T47D (cell line): ENCODE data around the gene NAPSA.

Experiments
- DNase-seq, 2 experiments: peaks; one replicate each; pipeline versions ENCODE4 v3.0.0 to v3.0.0-alpha.2; 2011 to 2012; ENCODE audit warnings: low read depth in 1 of 2, low spot score in 1 of 2
- JUND ChIP-seq: IDR thresholded peaks from 2 replicates; pipeline ENCODE4 v1.6.1; 2012; ENCODE audit warnings: low read depth
- in situ Hi-C: cut with HindIII; loops from 2 replicates; pipeline ENCODE4 v1.10.0; 2016; ENCODE audit warnings: low sequenced_read_pairs, low pct_unique_long_range_greater_than_20kb

NAPSA gene

DNA sequence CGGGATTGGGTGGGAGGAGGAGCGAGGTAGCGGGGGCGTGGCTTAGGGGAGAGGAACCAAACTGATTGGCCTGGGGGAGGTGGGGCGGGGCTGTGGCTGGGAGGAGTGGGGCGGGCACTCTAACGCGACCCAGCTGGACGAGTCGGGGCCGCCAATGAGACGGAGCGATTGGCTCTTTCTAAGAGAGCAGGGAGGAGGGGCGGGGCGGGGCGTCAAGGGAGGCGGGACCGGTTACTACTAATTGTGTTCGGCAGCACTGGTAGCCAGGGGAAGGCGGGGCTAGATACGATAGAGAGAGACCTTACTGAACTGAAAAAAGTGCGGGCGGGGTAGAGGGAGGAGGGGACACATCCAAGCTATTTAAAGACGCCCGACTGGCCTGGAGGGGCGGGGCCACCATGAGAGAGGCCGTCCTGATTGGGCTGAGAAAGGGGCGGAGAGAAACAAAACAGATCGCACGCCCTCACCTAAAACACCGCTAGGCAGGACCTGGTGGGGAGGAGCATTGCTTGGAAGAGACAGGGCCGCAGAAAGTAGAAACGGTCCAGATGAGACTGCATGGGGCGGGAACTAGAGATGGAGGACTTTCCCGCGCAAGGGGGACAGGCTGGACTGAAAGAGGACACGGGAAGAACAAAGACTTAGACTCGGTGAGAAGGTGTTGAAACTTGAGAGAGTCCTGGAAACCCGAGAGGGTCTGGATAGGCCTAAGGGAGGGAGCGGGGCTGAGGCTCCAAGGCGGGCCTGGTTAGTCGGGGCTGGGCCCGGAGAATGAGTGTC, 36.1 kb downstream of the NAPSA start, which contains the start of gene KCNC3:
KCNC3 (minus strand) TSS at position 232 of the 780 bp plus-strand sequence. CDS start 295 bp downstream, outside the sequence.
- in situ Hi-C loops: no loop called here
- peak; percentile 90 to 99 for DNase-seq
- no peak for TF ChIP-seq JUND

DNA sequence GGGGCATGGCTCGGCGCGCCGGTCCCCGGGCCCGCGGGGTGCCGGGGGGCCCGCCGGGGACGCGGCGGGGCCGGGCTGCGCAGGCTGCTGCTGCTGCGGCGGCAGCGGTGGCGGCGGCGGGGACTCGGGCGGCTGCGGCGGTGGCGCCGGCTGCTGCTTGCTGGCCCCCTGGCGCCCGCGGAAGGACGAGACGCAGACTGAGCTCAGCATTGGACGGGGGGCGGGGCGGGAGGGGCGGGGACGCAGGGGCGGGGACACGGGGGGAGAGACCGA, 36.6 kb downstream of the NAPSA start:
- no peak for TF ChIP-seq JUND
- in situ Hi-C loops: no loop called here
- no peak for DNase-seq

DNA sequence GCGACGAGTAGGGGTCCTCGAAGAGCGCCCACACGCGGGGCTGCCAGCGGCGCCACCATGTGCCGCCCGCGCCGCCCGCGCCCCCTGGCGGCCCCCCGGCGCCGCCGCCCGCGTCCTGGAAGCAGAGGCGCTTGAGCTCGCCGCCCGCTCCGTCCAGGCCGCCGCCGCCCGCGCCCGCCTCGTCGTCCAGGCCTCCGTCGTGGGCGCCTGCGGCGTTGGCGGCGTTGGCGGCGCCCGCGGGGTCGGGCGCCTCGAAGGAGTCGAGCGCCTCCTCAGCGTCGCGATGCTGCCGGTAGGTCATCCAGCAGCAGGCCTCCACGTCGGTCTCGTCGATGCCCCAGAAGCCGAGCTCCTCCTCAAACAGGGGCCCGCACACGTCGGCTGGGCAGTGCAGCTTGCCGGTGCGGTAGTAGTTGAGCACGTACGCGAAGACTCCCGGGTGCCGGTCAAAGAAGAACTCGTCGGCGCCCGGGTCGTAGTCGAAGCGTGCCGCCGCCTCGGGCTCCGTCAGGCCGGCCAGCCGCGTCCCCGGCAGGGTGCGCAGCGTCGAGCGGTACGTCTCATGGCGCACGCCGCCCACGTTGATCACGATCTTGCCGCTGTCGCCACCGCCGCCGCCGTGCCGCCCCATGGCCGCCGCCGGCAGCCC, 37.1 kb downstream of the NAPSA start:
- TF ChIP-seq JUND: no peak
- in situ Hi-C loops: no loop called here
- no peak for DNase-seq

DNA sequence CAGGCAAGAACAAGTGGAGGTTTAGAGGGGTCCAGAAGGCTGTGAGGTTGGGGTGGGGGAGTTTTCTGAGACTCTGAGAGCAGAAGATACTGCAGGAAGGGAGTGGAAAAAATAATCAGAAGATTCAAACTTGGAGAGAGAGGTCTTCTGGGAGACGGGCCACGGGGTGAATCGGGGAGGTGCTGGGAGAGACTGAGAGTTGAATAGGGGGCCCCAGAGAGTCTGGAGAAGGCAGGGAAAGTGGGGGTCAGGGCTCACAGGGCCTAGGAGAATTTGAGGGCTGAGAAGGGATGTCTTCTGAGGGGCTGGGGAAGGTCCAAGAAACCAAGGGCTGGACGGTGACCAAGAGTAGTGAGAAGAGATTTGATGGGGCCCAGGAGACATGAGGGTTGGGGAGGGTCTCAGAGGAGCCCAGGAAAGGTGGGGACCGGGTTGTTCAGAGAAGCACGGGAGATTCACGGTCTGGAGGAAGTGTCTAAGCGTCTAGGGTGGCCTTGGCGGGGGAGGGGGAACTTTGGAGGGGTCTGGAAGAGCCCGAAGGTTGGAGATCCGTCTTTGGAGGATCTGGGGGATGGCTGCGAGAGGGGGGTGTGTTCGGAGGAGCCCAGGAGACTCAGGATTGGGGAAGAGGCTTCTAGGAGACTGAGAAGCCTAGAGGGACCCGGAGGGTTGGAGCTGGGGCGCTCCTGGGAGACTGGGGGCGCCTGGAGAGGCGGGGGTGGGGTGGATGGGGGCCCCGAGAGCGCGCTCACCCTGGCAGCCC, 37.8 kb downstream of the NAPSA start:
- in situ Hi-C loops: no loop called here
- no peak for TF ChIP-seq JUND
- DNase-seq: no peak

DNA sequence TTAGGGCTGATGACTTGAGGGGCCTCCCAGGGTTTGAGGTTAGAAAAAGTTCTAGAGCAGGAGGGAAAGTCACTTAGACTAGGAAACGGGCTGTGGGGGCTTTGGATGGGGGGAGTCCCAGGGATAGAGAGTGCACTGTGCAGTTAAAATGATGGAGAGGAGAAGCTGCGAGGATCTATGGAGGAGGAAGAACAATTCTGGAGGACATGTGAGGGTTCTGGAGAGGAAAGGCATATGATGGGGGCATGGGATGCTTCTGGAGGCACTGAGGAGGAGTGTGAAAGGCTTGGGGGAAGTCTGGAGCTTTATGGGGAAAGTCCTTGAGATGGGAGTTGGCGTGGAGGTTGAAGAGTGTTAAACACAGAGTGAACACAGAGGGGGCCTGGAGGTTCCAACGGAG, 38.4 kb downstream of the NAPSA start:
- in situ Hi-C loops: no loop called here

DNA sequence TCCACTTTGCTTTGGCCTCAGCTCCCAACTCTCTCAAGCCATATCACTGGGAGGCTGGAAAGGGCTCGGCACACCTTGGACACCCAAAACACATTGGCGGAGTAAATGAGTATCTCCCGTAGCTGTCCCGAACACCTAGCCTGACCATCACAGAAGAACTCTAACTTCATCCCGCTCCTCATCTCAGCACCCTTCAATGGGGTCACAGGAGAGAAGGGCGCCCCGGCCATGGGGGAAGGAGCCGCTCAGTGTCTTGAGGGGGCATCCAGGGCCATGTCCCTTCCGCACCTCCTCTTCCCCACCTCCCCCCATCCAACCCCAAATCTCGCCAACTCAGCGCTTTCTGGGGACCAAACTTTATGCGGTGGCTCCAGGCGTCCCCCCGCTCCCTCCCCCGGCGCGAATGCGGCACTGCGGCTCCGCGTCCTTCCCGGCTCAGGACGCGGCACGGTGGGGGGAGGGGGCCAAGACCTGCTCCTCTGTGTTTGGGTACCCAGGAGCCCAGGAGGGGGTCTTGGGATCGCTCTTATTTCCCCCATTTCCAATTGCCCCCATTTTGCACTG, 39.3 kb downstream of the NAPSA start:
- DNase-seq: no peak
- in situ Hi-C loops: no loop called here
- TF ChIP-seq JUND: no peak

More for the DNA sequence above, 38.4 kb downstream of the NAPSA start:
- TF ChIP-seq JUND: no peak
- DNase-seq: no peak

DNA sequence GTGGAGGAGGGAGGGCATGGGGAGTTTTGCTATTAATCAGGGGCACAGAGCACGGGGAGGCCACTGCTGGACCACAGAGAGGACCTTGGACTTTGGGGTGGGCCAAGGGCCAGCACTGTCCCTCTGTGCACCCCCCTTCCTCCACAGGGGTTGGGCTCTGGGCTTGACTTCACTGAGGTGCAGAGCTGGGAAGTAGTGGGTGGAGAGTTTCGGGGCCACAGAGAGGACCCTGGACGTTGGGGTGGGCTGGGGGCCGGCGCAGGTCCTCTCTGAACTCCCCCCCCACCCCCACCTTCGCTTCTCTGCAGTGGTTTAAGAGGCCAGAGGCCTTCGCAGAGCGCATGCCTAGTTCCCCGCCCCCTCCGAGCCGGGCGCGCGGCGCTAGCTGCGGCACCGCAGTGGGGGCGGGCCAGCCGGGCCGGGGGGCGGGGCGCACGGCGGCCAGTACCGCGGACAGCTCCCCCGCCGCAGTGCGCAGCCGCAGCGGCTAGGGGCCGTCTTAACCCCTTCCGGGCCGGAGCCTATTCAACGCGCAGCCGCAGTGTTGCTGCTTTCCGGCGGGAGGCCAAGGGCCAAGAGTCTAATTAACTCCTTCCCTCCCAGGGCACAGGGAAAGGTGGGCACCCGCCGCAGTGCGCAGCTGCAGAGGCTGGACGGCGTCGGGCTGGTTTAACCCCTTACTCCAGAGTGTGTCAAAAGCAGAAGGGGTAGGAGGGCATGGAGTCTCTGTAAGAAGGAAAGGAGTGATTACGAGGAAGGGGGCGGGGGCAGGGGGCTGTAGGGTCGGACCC, 39.9 kb downstream of the NAPSA start:
- peak; percentile 84 to 98 for DNase-seq
- TF ChIP-seq JUND: no peak
- in situ Hi-C loops: no loop called here

DNA sequence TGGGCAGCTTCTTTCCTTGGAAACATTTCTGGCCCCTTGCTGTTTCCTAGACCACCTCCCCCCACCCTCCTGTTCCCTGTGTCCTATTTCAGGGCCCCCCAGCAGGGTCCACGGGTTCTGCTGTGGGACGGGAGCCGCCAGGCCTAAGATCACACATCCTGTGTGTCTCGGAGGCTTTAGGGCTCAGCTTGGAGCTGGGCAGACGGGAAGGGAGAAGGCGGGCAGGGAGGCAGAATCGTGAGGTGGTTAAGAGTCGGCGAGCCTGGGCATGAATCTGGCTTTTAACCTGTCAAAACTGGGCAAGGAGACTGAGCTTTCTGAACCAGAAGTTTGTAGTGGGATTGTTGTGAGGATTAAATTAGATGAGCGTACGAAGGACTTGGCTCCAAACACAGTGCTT, 41.1 kb downstream of the NAPSA start:
- in situ Hi-C loops: no loop called here
- no peak for DNase-seq
- TF ChIP-seq JUND: no peak

DNA sequence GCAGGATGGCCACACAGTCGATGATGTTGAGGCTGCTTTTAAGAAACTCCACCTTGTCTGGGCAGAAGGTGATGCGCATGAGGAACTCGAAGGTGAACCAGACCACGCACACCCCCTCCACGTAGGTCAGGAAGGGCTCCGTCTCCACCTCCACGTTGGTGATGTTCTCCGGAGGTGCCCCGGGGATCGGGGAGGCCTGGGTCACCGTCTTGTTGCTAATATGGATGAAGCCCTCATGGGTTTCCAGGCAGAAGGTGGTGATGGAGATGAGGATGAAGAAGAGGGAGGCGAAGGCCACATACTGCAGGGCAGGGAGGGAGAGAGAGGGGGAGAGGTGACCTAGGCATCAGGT, 41.7 kb downstream of the NAPSA start:
- TF ChIP-seq JUND: no peak
- DNase-seq: no peak
- in situ Hi-C loops: no loop called here

DNA sequence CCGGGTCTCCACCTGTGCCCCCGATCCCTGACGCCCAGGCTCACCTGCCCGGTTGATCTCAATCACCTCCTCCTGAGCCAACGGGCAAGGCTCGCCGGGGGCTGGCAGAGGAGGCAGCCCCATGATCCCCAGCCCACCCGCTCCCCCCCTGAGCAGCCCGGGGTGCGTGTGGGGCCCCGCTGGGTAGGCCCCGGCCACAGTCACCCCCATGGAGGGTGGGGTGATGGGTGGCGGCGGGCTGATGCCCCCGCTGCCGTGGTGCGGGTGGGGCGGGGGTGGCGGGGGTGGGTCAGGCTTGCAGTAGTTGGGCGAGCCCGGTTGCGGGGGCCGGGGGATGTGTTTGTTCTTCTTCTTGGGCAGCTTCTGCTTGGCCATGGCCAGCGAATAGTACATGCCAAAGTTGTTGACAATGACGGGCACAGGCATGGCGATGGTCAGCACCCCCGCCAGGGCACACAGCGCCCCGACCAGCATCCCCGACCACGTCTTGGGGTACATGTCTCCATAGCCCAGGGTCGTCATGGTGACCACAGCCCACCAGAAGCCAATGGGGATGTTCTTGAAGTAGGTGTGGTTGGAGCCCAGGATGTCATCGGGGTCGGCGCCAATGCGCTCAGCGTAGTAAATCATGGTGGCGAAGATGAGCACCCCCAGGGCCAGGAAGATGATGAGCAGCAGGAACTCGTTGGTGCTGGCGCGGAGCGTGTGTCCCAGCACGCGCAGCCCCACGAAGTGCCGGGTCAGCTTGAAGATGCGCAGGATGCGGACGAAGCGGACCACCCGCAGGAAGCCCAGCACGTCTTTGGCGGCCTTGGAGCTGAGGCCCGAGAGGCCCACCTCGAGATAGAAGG, 42.3 kb downstream of the NAPSA start:
- DNase-seq: no peak
- no peak for TF ChIP-seq JUND
- in situ Hi-C loops: no loop called here

DNA sequence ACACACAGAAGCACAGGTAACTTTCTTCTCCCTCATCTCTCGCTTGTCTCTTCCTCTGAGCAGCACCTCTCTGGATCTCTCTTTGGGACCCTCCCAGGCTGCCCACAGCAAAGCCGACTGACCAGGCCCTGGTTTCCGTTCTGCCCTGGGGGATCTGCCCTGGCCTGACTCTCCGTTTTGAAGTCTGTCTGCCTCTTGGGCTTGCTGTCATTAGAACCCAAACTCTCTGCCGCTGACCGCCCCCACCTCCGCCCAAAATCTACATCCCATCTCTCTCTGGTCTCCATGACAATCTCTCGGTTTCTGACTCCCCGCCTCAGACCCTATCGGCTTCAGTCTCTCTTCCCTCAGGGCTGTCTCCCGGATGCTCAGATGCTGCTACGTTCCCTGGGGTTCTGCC, 43.2 kb downstream of the NAPSA start:
- DNase-seq: no peak
- in situ Hi-C loops: no loop called here
- no peak for TF ChIP-seq JUND
